RKO (cell line): ENCODE data around the gene ARID5A.
"Not testable (repeated sequence)": the region's sequence is repeated elsewhere in the genome, so short reads cannot be mapped to it uniquely, and the experiment has no call there.

Experiments
- DNase-seq: peaks from one replicate; pipeline ENCODE4 v3.0.0-alpha.2; 2016; ENCODE audit warnings: low spot score

Gene ARID5A, protein sequence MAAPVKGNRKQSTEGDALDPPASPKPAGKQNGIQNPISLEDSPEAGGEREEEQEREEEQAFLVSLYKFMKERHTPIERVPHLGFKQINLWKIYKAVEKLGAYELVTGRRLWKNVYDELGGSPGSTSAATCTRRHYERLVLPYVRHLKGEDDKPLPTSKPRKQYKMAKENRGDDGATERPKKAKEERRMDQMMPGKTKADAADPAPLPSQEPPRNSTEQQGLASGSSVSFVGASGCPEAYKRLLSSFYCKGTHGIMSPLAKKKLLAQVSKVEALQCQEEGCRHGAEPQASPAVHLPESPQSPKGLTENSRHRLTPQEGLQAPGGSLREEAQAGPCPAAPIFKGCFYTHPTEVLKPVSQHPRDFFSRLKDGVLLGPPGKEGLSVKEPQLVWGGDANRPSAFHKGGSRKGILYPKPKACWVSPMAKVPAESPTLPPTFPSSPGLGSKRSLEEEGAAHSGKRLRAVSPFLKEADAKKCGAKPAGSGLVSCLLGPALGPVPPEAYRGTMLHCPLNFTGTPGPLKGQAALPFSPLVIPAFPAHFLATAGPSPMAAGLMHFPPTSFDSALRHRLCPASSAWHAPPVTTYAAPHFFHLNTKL

DNA sequence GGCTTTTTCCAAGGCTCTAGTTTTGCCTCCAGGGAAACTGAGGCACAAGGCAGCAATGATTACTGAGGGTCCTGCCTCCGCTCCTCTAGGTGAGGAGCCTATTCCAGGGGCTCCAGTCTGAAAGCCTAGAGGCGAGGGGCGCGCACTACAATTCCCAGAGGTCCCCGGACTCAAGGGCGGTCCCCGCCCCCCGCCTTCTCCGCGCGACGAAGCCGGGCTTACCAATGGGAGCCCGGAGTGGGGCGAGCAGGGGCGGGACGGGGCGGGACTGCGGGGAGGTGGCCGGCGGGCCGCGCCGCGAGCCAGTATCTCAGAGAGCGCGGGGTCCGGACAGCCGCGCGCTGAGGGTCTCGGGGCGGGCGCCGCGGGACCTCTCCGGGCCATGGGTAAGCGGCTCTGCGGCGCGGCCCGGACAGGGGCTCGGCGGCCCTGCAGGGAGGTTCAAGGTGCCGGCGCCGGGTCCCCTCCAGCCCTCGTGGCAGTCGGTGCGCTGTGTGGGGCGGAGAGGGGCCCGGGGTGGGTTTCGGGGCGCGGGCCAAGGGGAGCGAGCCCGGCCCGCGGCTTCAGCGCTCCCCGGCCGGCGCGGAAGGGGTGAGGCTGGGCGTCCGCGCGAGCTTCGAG lies at the start of gene ARID5A:
Gene ARID5A (plus strand): TSS at position 308 of the 621 bp plus-strand sequence. CDS start 75 bp downstream, at position 383.
- peak; percentile 89 for DNase-seq

DNA sequence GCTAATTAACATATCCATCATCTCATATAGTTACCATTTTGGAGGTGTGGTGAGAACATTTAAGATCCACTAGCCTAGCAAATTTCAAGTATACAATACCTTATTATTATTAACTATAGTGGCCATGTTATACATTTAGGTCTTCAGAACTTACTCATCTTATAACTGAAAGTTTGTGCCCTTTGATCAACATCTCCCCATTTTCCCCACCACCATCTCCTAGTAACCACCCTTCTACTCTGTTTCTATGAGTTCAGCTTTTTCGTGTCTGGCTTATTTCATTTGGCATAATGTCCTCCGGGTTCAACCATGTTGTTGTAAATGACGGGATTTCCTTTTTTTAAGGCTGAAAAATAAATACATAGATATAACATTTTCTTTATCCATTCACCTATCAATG lies 47.3 kb upstream of the ARID5A start:
- DNase-seq = no peak

DNA sequence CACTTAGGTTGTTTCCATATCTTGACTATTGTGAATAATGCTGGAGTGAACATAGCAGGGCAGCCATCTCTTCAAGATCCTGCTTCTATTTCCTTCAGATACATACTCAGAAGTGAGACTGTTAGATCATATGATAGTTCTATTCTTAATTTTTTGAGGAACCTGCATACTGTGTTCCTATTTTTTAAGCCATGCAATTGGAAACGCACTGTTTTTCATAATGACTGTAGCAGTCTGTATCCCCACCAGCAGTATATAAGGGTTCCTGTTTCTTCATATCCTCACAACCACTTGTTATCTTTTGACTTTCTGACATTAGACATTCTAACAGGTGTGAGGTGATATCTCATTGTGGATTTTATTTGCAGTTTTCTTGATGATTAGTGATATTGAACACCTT lies 46.9 kb upstream of the ARID5A start:
- no peak for DNase-seq

DNA sequence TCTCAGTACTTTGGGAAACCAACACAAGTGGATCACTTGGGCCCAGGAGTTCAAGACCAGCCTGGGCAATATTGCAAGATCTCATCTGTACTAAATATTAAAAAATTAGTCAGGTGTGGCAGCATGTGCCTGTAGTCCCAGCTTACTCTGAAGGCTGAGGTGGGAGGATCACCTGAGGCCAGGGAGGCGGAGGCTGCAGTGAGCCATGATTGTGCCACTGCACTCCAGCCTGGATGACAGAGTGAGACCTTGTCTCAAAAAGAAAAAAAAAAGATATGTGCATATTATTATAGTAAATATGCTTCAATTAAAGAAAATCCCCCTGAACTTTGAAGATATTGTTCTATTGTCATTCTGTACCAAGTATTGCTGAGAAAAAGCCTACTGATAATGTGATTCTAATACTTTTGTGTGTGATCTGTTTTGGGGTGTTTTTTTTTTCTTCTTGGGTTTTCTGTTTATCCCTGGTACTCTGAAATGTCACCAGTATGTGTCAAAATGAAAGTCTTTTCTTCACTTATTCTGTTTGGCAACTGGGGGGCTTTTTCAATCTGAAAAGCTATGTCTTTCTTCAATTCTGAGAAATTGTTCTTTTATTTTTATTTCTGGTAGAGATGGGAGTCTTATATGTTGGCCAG lies 44.6 kb upstream of the ARID5A start:
- no peak for DNase-seq

DNA sequence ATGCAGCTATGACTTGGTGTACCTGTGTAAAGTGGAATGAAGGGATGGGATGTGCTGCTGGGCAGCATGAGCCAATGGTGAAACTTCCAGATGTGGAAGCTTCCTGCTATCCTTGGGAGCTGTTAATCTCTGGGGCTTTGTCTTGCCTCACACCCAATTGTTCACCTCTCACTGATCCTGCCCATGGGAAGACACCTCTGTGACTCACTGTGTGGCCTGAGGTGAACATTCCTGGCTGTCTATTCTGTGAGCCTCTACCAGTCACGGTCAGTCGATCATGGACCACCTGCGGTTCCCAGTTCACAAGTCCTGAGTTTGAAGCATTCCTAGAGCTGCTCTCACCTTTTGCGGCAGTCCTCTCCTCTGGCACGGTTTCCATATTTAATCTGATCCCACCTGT lies 43.5 kb upstream of the ARID5A start:
- no peak for DNase-seq

DNA sequence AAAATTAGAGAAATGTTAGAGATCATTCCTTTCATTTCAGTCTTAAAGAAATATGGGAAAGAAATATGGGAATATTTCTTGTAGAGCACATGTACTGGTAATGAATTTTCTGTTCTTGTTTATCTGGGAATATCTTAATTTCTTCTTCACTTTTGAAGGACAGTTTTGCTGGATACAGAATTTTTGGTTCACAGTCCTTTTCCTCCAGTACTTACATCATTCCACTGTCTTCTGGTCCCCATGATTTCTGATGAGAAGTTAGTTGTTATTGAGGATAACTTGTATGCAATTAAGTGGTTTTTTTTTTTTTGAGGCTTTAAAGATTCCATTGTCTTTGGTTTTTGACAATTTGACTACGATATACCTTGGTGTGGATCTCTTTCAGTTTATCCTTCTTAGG lies 42.4 kb upstream of the ARID5A start:
- DNase-seq = no peak

DNA sequence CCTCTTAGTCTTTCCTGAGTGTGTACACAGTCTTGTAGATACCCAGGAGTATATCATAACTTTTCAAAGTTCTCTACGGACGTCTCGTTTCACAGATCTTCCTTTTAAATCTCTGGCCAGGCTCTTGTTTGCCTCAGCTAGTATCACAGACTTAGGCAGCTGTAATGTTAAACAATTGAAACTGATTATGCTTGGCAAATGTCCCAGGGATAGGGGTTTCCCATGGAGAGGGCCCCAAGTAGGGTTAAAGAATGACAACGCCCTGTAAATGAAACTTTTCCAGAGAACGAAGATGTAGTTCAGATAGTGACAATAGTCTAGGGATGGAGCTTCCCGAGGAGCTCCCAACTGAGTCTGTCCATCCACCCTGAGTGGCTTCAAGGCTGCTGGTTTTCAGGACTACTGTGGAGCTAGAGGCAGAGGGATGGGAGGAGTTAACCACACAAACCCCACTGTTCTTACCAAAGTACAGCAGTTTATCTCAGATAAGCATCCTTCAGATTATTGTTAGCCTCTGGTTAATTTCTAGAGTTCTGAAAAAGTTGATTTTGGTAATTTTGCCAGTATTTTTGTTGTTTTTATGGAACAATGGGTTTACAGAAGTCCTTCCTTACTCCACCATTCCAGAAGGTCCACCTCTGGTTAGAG lies 40.4 kb upstream of the ARID5A start:
- DNase-seq = no peak

DNA sequence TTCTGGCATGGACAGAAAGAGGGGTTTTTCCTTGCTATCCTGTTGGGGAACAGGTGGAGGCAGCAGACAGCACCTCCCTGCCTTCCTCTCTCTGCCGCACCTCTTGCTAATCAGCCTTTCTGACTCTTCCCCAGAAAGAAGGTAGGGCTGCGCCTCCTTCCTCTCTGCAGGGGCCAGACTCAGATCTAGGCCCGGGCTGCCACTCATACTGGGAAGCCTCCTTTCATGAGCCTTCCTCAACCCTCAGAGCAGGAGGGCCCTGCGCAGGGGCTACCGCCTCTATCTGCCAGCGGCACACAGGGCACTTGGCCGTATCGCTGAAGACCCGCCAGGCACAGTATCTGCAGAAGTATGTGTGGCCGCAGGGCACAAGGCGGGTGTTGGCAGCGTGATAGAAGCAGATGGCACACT lies 38.5 kb upstream of the ARID5A start:
- no peak for DNase-seq

DNA sequence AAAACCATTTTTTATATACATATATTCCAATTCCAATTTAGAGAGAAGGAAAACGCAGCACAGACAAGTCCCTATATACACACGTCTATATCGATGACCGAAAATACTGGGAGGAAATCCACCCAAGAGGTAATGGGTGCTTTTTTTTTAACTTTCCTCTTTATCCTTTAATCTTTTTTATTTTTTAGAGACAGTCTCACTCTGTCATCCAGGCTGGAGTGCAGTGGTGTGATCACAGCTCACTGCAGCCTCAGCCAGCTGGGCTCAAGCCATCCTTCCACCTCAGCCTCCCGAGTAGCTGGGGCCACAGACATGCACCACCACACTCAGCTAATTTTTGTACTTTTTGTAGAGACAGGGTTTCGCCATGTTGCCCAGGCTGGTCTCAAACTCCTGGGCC lies 37.9 kb upstream of the ARID5A start:
- DNase-seq = not testable (repeated sequence)

DNA sequence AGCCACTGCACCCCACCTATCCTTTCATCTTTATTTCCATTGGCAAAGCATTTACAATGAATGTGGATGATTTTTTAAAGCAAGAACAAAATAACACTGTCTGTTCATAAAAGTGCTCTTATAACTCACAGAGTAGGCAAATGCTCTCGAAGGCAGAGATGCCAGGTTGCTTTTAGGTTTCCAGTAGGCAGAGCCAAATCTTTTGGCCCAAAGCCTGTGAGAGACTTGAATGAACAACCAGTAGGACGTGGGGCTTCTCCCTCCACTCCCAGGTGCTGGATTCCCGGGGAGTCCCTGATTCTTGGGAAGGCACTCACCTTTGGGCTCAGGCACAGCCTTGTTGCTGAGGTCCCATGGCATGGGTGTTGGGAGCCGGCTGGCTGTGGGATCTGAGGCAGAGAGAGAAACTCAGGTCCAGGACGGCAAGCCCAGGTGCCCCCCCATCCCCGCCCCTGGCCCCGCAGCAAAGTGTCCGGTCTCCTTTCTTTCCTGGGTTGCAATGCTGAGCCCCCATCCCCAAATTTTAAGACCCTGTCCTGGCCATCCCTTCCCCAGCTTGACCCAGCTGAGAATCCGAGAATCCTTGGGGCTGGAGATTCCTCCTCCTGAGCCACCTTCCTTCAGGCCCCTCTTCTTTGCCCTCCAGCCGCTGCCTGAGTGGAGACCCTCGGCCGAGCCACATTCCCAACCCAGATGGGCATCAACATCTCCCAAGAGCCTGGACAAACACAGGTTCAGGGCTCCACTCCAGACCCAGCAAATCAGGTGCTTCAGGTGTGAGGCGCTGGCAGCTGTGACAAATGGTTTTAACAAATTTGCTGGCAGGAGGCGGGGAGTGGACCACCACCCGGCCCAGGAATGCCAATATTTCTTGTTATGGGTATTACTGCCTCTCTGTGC lies 37.2 kb upstream of the ARID5A start:
- no peak for DNase-seq

DNA sequence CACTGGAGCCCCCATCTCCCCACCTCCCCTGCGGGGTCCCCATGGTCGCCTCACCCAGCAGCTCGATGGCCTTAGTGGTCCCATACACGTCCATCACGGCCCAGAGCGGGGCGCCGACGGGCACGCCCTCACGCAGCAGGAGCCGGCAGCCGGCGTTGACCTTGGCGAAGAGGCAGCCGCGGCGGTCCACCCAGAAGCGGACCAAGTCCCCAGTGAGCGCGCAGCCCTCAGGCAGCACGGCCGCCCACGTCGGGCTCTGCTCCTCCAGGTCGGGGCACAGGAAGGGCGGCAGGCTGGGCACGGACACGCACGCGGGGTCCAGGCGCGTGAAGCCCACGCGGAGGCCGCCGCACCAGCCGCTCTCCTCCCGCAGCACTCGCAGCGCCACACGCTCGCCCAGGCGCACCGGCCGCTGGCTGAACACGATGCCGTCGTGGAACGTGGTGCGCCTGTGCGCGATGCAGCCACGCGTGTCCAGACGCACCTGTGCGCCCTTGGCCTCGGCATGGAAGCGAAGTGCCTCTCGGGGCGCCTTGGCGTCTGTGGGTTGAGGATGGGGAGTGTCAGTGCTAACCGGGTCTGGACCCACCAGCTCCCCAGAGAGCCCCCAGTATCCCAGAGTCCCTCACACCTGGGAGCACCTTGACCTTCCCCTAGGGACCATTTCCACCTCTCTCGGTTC lies 36.0 kb upstream of the ARID5A start:
- no peak for DNase-seq

DNA sequence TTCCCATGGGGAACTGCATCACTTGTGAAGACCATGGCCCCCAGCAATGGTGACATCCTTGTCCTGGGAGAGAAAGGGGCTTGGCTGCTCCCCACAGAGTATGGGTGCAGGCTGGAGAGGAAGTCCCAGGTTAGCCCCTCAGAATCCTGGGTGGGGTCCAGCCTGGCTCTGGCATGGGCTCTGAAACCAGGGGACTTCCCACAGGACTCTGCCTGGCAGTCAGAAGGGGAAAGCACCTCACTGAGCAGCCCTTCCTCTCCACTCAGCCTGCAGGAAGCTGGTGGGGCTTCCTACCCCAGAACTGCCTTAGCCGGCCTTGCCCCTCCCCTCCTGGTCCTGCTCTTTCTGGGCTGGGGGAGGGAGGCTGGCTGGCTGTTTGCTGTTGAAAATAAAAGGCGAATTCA lies 35.1 kb upstream of the ARID5A start:
- no peak for DNase-seq

DNA sequence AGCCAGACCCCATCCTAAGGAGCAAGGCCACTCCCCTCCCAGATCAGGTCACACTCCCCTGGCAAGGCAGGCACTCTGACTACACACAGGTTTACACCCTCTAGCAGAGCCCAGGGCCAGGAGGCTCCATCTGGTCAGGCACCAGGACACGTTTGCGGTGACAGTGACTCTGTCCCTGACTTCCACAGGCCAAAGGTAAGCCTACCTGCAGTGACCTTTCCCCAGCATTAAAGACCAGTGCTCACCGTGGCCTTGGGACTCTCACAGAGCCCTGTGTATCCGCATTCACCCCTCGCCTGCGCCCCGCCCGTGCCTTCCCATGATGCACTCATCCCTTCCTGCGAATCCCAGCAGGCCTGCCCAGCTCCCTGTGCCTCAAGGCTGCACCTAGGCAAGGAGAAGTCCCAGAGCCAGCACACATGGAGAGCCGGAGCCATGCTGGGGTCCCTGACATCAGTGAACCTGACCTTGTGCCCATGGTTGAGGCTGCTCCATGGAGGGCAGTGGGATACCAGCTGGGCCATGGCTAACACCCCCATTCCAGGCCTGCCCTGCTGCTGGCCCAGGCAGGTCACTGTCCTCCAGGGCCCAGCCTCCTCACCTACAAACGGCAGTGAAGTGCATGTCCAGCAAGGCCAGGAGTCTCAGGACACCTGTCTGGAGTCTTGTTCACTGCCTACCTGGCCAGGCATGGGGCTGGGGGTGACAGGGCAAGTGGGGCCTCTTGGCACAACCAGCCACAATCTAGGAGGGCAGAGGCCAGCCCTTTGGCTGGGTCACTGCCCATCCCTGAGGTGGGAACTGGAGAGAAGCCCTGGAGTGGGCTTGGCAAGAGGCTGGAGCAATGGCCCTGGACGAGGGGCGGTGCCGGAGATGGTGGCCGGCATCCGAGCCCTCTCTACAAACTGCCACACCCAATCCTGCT lies 34.4 kb upstream of the ARID5A start:
- DNase-seq = no peak

DNA sequence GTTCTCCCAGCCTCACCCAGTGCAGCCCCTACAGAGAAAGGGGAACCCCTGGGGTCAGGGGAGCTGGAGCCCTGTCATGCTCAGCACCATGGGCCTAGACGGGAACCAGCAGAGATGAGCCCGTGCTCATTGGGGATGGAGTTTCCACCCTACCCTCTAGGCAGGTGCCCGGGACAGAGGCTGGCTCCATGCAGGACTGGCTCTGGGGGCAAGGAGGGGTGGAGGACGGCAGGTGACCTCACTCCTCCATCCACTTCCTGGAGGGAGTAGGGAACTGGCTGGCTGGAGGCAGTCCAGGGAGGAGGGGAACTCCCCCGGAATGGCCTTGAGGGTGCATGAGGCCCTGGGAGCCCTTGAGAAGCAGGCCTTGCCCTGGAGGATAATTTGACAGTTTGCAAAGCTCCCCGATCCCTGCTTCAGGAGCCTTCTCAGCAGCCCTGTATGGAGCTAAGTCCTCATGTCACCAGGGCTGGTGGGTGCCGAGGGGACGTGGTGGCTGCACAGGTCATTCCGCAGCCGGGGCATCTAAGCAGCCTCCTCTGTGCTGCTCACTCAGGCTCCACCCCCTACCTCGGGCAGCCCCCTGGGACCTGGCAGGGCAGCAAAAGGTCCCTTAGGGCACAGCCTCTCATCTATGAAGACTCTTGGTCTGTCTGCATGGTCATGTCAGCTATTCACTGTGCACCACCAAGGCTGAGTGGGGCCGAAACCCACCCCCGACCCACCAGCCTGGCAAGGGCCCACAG lies 33.5 kb upstream of the ARID5A start:
- no peak for DNase-seq

DNA sequence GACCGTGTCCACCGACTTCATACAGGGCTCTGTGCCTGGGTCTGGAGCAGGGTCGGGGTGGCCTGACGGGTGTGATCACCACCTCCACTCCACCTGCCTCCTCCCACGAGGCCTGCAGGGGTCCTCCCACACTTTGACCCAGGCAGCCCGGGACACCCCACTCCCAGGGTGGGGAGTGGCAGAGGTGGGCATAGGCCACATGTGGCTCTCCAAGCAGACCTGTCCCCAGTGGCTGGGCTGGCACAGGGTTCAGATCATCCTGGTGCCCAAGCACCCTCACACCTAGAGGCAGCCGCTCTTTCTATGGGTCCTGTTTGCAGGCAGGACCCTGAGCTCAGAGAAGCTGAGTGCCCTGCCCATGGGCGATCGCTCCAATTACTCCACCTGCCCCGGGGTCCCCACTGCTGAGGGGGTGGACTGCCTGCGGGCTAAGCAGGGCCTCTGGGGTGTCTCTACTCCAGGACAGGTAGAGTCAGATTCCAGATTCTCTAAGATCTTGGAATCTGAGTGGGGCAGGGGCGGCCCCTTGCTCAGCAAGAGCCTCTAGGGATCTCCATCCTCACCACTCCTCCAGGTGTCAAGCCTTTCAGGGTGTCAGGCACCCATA lies 32.8 kb upstream of the ARID5A start:
- DNase-seq = no peak

DNA sequence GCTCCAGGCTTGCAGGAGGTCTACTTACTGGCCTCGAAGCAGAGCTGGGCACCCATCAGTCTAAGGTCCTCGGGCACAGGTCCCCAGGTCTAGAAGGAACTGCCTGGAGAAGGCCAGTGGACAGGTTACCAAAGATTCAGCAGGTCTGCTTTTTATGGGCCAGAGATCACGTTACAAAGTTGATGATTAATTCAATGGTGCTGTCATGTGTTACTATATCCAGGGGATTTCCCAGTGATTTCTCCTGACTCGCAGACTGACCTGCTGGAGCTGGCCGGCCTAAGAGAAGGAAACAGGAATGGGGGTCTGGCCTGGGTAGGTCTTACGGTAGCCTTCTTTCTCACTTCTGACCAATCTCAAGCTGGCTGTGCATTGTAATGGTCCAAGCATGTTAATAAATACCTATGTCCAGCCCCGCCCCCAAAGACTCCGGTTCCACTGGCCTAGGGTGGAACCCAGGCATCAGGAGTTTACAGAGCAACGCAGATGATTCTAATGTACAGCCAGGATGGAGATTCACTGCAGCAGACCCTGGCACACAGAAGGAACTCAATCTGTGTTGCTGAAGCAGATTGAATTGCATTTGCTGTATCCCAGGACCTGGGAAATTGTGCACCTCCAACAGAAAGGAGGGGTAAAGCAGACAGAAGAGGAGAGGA lies 31.2 kb upstream of the ARID5A start, which contains the start of gene NEURL3:
Gene NEURL3 (minus strand): TSS at position 127 of the 659 bp plus-strand sequence. CDS start 71 bp downstream, at position 56.
- peak; percentile 50 for DNase-seq

DNA sequence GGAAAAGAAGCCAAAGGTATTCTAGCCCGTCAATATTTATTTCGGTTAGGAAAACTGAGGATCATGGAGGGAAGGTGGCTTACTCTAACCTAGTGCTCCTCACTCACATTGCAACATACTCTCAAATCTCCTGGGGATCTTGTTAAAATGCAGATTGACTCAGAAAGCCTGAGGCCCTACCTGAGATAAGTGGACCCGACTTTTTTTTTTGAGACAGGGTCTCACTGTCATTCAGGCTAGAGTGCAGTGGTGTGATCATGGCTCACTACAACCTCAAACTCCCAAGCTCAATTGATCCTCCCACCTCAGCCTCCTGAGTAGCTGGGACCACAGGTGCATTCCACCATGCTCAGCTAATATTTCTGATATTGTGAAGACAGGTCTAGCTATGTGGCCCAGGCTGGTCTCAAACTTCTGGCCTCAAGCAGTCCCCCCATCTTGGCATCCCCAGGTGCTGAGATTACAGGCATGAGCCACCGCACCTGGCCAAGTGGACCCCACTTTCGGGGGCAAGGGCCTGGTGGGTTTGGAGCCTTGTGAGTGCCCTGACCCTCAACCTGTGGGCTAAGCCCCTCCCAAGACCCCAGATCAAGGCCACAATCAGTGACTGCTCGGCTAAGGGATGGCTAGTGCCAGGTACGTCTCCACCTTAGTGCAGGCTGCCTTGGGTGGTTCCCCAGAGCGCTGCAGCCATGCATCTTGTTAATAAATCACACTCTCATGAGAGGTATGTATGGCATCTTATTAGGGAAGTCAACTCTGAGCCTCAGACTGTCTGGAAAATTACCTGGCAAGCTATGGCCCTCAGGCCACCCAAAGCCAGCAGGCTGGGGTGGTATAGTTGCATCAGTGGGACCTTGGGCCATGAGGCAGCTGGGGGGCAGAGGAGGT lies 30.3 kb upstream of the ARID5A start:
- DNase-seq = no peak
